ENCODE data around the gene PLS1.

- TF ChIP-seq EZH2 (IDR thresholded peaks at IDR 0.05) (no peak), EZH2phosphoT487 (IDR thresholded peaks at IDR 0.05) (no peak), CTCF (IDR thresholded peaks at IDR 0.05) (no peak)
These were observed 142.2 kb downstream of the PLS1 start for GRCh38 chr3:142738396-142738795.

Measured in neural progenitor cell (in vitro differentiated cells).